IMR-90 (cell line): ENCODE data around the gene MYT1. TPM values are rescaled to one million over a fixed set of nuclear protein-coding genes. Genes with fewer than 3 reads are reported as not detected.

Experiments
- ATAC-seq: fragments of 200-7000 bp; cut with Tn5 transposase; 2 replicates; pipeline ENCODE4 v1.9.1; 2020; ENCODE audit warnings: low read depth, mild to moderate bottlenecking, moderate library complexity
- BruUV-seq: library from RNA; stranded (reverse); fragments of 400-500 nt; replicated peaks from 2 replicates; lab custom pipeline; 2021; lab: Mats Ljungman, UMichigan
- CTCF ChIA-PET: fragments of 300-600 bp; formaldehyde crosslinking; extraction: SDS; loops from one replicate; lab custom pipeline; 2021; ENCODE audit warnings: antibody characterized with exemption; lab: Yijun Ruan, JAX
- POLR2A ChIA-PET: fragments of 300-600 bp; sonication (Branson Sonifier 250); formaldehyde crosslinking; loops from one replicate; lab custom pipeline; 2022; ENCODE audit warnings: antibody characterized with exemption; ENCODE audit not compliant: unreplicated experiment; lab: Charles Lee
- DNase-seq: peaks from one replicate; pipeline ENCODE4 v3.0.0; 2013
- H2AFZ ChIP-seq: replicated peaks from 2 replicates; pipeline ENCODE3; 2013; ENCODE audit warnings: low read length, mild to moderate bottlenecking; ENCODE audit not compliant: poor library complexity
- H2AK5ac ChIP-seq: 2 replicates; pipeline ENCODE4 v1.6.1; 2013; ENCODE audit warnings: low read depth, low read length, inconsistent platforms
- H2AK9ac ChIP-seq: replicated peaks from 2 replicates; pipeline ENCODE3; 2013; ENCODE audit warnings: mild to moderate bottlenecking, low read depth, low read length, moderate library complexity; ENCODE audit not compliant: poor library complexity
- H2BK120ac ChIP-seq: 2 replicates; pipeline ENCODE4 v1.6.1; 2013; ENCODE audit warnings: low read depth, low read length, inconsistent platforms
- H2BK15ac ChIP-seq: 3 replicates; pipeline ENCODE4 v1.6.1; 2013; ENCODE audit warnings: low read depth, low read length, inconsistent platforms
- H2BK20ac ChIP-seq: 2 replicates; pipeline ENCODE4 v1.6.1; 2013; ENCODE audit warnings: low read depth, mild to moderate bottlenecking, inconsistent platforms, low read length, moderate library complexity
- H2BK5ac ChIP-seq: 2 replicates; pipeline ENCODE4 v1.6.1; 2013; ENCODE audit warnings: mild to moderate bottlenecking, low read depth, low read length, inconsistent platforms; ENCODE audit not compliant: poor library complexity, severe bottlenecking
- H3K14ac ChIP-seq: replicated peaks from 2 replicates; pipeline ENCODE4 v1.6.1; 2013; ENCODE audit warnings: low read depth, low read length, inconsistent platforms
- H3K18ac ChIP-seq: 2 replicates; pipeline ENCODE4 v1.6.1; 2013; ENCODE audit warnings: low read depth, low read length, control low read depth
- H3K23ac ChIP-seq: 2 replicates; pipeline ENCODE4 v1.6.1; 2013; ENCODE audit warnings: low read depth, low read length, inconsistent platforms
- H3K27ac ChIP-seq: 2 replicates; pipeline ENCODE4 v1.5.1; 2013; ENCODE audit warnings: mild to moderate bottlenecking, control low read depth, low read length; ENCODE audit not compliant: insufficient read depth
- H3K27me3 ChIP-seq: 2 replicates; pipeline ENCODE4 v1.6.1; 2013; ENCODE audit warnings: low read length; ENCODE audit not compliant: control insufficient read depth, insufficient read depth
- H3K36me3 ChIP-seq: 2 replicates; pipeline ENCODE4 v1.6.1; 2013; ENCODE audit warnings: low read length, mixed read lengths; ENCODE audit not compliant: control insufficient read depth, insufficient read depth
- H3K4ac ChIP-seq: 2 replicates; pipeline ENCODE4 v1.6.1; 2013; ENCODE audit warnings: low read depth, low read length, inconsistent platforms
- H3K4me1 ChIP-seq: 2 replicates; pipeline ENCODE4 v1.6.1; 2013; ENCODE audit warnings: low read length, mixed read lengths; ENCODE audit not compliant: control insufficient read depth, insufficient read depth
- H3K4me2 ChIP-seq: 2 replicates; pipeline ENCODE4 v1.6.1; 2013; ENCODE audit warnings: low read depth, mild to moderate bottlenecking, control low read depth, low read length, moderate library complexity
- H3K4me3 ChIP-seq: 2 replicates; pipeline ENCODE4 v1.5.1; 2013; ENCODE audit warnings: low read depth, mild to moderate bottlenecking, control low read depth, low read length, moderate library complexity; ENCODE audit not compliant: insufficient read depth
- H3K56ac ChIP-seq: 2 replicates; pipeline ENCODE4 v1.6.1; 2013; ENCODE audit warnings: low read length, inconsistent platforms; ENCODE audit not compliant: insufficient read depth; ENCODE audit errors: extremely low read depth
- H3K79me1 ChIP-seq, 2 experiments: 2 replicates each; pipeline ENCODE4 v1.6.1; 2013; ENCODE audit warnings: low read length in 2 of 2, inconsistent platforms in 1 of 2, low read depth in 1 of 2
- H3K9ac ChIP-seq: 2 replicates; pipeline ENCODE4 v1.6.1; 2013; ENCODE audit warnings: low read depth, low read length, control low read depth
- H3K9me1 ChIP-seq: 2 replicates; pipeline ENCODE4 v1.6.1; 2013; ENCODE audit warnings: low read length, inconsistent platforms; ENCODE audit not compliant: insufficient read depth
- H3K9me3 ChIP-seq: 2 replicates; pipeline ENCODE4 v1.6.1; 2013; ENCODE audit warnings: low read length; ENCODE audit not compliant: control insufficient read depth, insufficient read depth
- H4K20me1 ChIP-seq: 2 replicates; pipeline ENCODE4 v1.6.1; 2013; ENCODE audit warnings: low read length, inconsistent platforms; ENCODE audit not compliant: insufficient read depth
- H4K5ac ChIP-seq: 2 replicates; pipeline ENCODE4 v1.6.1; 2013; ENCODE audit warnings: mild to moderate bottlenecking, low read depth, low read length, control low read depth
- H4K8ac ChIP-seq, 2 experiments: 2 replicates each; pipeline ENCODE4 v1.6.1; 2013; ENCODE audit warnings: low read depth in 2 of 2, low read length in 2 of 2, control low read depth in 1 of 2, inconsistent platforms in 1 of 2
- H4K91ac ChIP-seq: 2 replicates; pipeline ENCODE4 v1.6.1; 2013; ENCODE audit warnings: low read depth, low read length, inconsistent platforms; ENCODE audit not compliant: insufficient read depth
- BHLHE40 ChIP-seq: fragments of 150-350 bp; IDR thresholded peaks from 2 replicates; pipeline ENCODE4 v1.6.1; 2016; ENCODE audit warnings: mild to moderate bottlenecking, low read depth, low read length
- CEBPB ChIP-seq: IDR thresholded peaks from 2 replicates; pipeline ENCODE4 v1.6.1; 2012; ENCODE audit warnings: low read depth, low read length, improper control_type of control experiment
- CHD1 ChIP-seq: IDR thresholded peaks from 2 replicates; pipeline ENCODE4 v1.6.1; 2012; ENCODE audit warnings: low read depth, low read length, improper control_type of control experiment
- FOS ChIP-seq: fragments of 150-350 bp; IDR thresholded peaks from 2 replicates; pipeline ENCODE4 v1.6.1; 2016; ENCODE audit warnings: low read depth, low read length
- MAFK ChIP-seq: IDR thresholded peaks from 2 replicates; pipeline ENCODE4 v1.6.1; 2012; ENCODE audit warnings: low read depth, low read length, improper control_type of control experiment
- MAZ ChIP-seq: IDR thresholded peaks from 2 replicates; pipeline ENCODE4 v1.6.1; 2012; ENCODE audit warnings: low read depth, mild to moderate bottlenecking, low read length, improper control_type of control experiment, moderate library complexity, borderline replicate concordance
- MXI1 ChIP-seq: IDR thresholded peaks from 2 replicates; pipeline ENCODE4 v1.6.1; 2012; ENCODE audit warnings: low read depth, mild to moderate bottlenecking, low read length, moderate library complexity, borderline replicate concordance
- NFE2L2 ChIP-seq: fragments of 150-350 bp; IDR thresholded peaks from 2 replicates; pipeline ENCODE4 v1.6.1; 2016; ENCODE audit warnings: low read depth, mild to moderate bottlenecking, low read length
- POLR2A ChIP-seq: IDR thresholded peaks from 2 replicates; pipeline ENCODE4 v1.6.1; 2012; ENCODE audit warnings: mild to moderate bottlenecking, low read depth, low read length
- RAD21 ChIP-seq: IDR thresholded peaks from 2 replicates; pipeline ENCODE4 v1.6.1; 2012; ENCODE audit warnings: low read length, improper control_type of control experiment
- RCOR1 ChIP-seq: IDR thresholded peaks from 2 replicates; pipeline ENCODE4 v1.6.1; 2012; ENCODE audit warnings: mild to moderate bottlenecking, low read length, improper control_type of control experiment; ENCODE audit not compliant: insufficient replicate concordance
- RFX5 ChIP-seq: IDR thresholded peaks from 2 replicates; pipeline ENCODE4 v1.8.0; 2012; ENCODE audit warnings: low read depth, mild to moderate bottlenecking, low read length, moderate library complexity
- SMC3 ChIP-seq: fragments of 150-350 bp; IDR thresholded peaks from 2 replicates; pipeline ENCODE4 v1.6.1; 2016; ENCODE audit warnings: low read depth, mild to moderate bottlenecking, antibody characterized with exemption, low read length, moderate library complexity
- WGBS, 2 experiments: methylation state at CpG; one replicate each; pipeline versions ENCODE4 v1.1.5 to v1.1.7; 2013; ENCODE audit warnings: missing lambda C conversion rate in 2 of 2; ENCODE audit not compliant: insufficient read length in 1 of 2; ENCODE audit errors: extremely low coverage in 2 of 2; 5-methylcytosine and 5-hydroxymethylcytosine counted together
- dilution Hi-C: fragments of 300-500 bp; cut with HindIII; formaldehyde crosslinking; loops from one replicate; pipeline ENCODE4 v1.14.3; 2018; ENCODE audit warnings: low sequenced_read_pairs; ENCODE audit not compliant: unreplicated experiment
- in situ Hi-C: fragments of 300-500 bp; cut with MboI; formaldehyde crosslinking; loops from 3 replicates; pipeline ENCODE4 v1.14.3; 2019; ENCODE audit warnings: low sequenced_read_pairs, inconsistent platforms, mixed read lengths
- intact Hi-C: fragments of 100-400 bp; cut with micrococcal nuclease; formaldehyde crosslinking; loops from 2 replicates; pipeline ENCODE4 v1.10.0; 2022
- polyA plus RNA-seq, 3 experiments: library from polyadenylated mRNA; depleted of rRNA; stranded (reverse); fragments of >200 nt; gene quantifications; 2 replicates each; pipeline ENCODE4 v1.2.3, GENCODE V29; 2012; ENCODE audit warnings: low replicate concordance in 1 of 3
- total RNA-seq: library from RNA; depleted of rRNA; stranded (reverse); fragments of >200 nt; gene quantifications from 2 replicates; pipeline ENCODE4 v1.2.3, GENCODE V29; 2012
- TF ChIP-seq, protein P1 (sequence below): fragments of 150-350 bp; IDR thresholded peaks from 2 replicates; pipeline ENCODE4 v1.6.1; 2017; ENCODE audit warnings: mild to moderate bottlenecking, antibody characterized with exemption, low read length, low read depth
- TF ChIP-seq, protein P2 (sequence below): fragments of 150-350 bp; IDR thresholded peaks from 2 replicates; pipeline ENCODE4 v1.6.1; 2016; ENCODE audit warnings: low read depth, mild to moderate bottlenecking, low read length, moderate library complexity, borderline replicate concordance
- TF ChIP-seq, protein P3 (sequence below): conservative IDR thresholded peaks from 2 replicates; pipeline ENCODE4 v1.5.1; 2012; ENCODE audit warnings: mild to moderate bottlenecking, low read depth, low read length, improper control_type of control experiment

Gene MYT1
- total and polyA plus RNA-seq, 2 of the 4 experiments (the other 2 are of a cell fraction) = not detected

DNA sequence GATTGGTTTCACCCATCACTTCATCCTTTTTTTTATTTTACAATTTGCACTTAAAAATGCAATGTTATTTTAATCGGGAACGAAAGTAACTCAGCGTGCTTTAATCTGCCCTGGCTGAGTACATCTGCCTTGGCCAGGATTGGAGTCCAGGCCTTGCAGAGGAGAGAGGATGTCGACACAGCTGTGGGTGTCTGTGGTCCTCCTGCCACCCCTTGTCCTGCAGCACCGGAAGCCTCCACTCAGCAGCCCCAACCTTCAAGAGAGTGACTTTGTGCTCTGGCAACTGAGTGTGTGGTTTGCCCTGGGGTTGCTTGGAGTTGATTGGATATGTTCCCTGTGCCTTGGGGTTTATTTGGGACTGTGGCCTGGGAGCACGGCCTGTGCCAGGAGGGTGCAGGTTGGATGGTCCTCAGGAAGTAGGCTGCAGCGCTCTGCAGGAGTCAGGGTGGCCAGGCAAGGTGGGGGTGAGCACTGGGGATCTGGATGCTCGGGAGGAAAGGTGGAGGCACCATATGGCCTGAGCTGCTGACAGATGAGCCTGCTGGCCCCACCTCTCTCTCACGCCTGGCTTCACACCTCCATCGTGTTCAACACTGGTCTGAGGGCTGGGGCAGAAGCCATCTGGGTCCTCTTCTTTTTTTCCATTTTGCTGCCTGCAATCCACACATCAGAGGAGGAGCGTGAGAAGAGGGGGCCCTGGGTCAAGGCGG lies 4.3 kb downstream of the MYT1 start:
- WGBS, 2 experiments = no CpG with 5 or more reads among the region's 12 CpGs
- Histone ChIP-seq H2BK5ac (no peak overlapping the region), H4K8ac (no peak overlapping the region), H3K4me3 (no peak overlapping the region), H3K27me3 (peaks cover 59% of the 10 kb centered on the region), H3K14ac (no peak overlapping the region), H3K4me1 (no peaks in the 10 kb centered on the region), H3K4me2 (no peak overlapping the region), H3K9me1 (no peaks in the 10 kb centered on the region), H3K79me1 (no peaks in the 10 kb centered on the region), H2AFZ (no peak overlapping the region), H3K9ac (no peak overlapping the region), H3K56ac (no peak overlapping the region), H2AK5ac (no peak overlapping the region), H4K91ac (no peak overlapping the region), H3K18ac (no peak overlapping the region), H2BK20ac (no peak overlapping the region), H3K27ac (no peak overlapping the region), H4K5ac (no peak overlapping the region), H2BK120ac (no peak overlapping the region), H4K20me1 (no peaks in the 10 kb centered on the region), H2BK15ac (no peak overlapping the region), H3K36me3 (no peaks in the 10 kb centered on the region), H3K9me3 (no peaks in the 10 kb centered on the region), H3K23ac (no peak overlapping the region), H3K4ac (no peak overlapping the region), H2AK9ac (peak overlapping the region; percentile 25)
- ChIA-PET CTCF (no interaction called here), POLR2A (no interaction called here)
- no TSS peak for BruUV-seq
- TF ChIP-seq, protein P1, sequence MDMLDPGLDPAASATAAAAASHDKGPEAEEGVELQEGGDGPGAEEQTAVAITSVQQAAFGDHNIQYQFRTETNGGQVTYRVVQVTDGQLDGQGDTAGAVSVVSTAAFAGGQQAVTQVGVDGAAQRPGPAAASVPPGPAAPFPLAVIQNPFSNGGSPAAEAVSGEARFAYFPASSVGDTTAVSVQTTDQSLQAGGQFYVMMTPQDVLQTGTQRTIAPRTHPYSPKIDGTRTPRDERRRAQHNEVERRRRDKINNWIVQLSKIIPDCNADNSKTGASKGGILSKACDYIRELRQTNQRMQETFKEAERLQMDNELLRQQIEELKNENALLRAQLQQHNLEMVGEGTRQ = no peak
- TF ChIP-seq, protein P2, sequence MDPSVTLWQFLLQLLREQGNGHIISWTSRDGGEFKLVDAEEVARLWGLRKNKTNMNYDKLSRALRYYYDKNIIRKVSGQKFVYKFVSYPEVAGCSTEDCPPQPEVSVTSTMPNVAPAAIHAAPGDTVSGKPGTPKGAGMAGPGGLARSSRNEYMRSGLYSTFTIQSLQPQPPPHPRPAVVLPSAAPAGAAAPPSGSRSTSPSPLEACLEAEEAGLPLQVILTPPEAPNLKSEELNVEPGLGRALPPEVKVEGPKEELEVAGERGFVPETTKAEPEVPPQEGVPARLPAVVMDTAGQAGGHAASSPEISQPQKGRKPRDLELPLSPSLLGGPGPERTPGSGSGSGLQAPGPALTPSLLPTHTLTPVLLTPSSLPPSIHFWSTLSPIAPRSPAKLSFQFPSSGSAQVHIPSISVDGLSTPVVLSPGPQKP = no peak
- TF ChIP-seq CHD1 = no peak
- no peak for TF ChIP-seq RAD21
- no peak for TF ChIP-seq NFE2L2
- TF ChIP-seq FOS = no peak
- no peak for TF ChIP-seq BHLHE40
- no peak for TF ChIP-seq MAFK
- no peak for TF ChIP-seq SMC3
- TF ChIP-seq, protein P3, sequence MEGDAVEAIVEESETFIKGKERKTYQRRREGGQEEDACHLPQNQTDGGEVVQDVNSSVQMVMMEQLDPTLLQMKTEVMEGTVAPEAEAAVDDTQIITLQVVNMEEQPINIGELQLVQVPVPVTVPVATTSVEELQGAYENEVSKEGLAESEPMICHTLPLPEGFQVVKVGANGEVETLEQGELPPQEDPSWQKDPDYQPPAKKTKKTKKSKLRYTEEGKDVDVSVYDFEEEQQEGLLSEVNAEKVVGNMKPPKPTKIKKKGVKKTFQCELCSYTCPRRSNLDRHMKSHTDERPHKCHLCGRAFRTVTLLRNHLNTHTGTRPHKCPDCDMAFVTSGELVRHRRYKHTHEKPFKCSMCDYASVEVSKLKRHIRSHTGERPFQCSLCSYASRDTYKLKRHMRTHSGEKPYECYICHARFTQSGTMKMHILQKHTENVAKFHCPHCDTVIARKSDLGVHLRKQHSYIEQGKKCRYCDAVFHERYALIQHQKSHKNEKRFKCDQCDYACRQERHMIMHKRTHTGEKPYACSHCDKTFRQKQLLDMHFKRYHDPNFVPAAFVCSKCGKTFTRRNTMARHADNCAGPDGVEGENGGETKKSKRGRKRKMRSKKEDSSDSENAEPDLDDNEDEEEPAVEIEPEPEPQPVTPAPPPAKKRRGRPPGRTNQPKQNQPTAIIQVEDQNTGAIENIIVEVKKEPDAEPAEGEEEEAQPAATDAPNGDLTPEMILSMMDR = no peak
- no peak for TF ChIP-seq MAZ
- TF ChIP-seq MXI1 = no peak
- no peak for TF ChIP-seq RFX5
- no peak for TF ChIP-seq RCOR1
- no peak for TF ChIP-seq POLR2A
- no peak for TF ChIP-seq CEBPB
- intact Hi-C loops = no loop called here
- dilution Hi-C loops = no loop called here
- DNase-seq (no peak), ATAC-seq (peak; percentile 60)
- in situ Hi-C loops = no loop called here
